ENCODE data around the gene SEMA5A. TPM values are rescaled to one million over a fixed set of nuclear protein-coding genes. Genes with fewer than 3 reads are reported as not detected.

The SEMA5A gene
- total and polyA plus RNA-seq, 2 of the 8 experiments (the other 6 are each of a cell fraction or from before 2014, with no cell fraction given), result 5.3 to 8.9 TPM

GRCh38 chr5:9431151-9431495 lies 114.8 kb downstream of the SEMA5A start:
- H3K4ac ChIP-seq (replicated peaks; ENCODE audit: insufficient read length, low read depth, low read length), result no peak overlapping the region
- POLR2A ChIA-PET (ENCODE audit: partially characterized antibody), result no interaction called here
- no peak overlapping the region for H3K18ac ChIP-seq (ENCODE audit: extremely low read depth, low read length)
- no peak overlapping the region for H3K4me3 ChIP-seq (ENCODE audit: extremely low read depth in 1 of 4, insufficient read depth in 2 of 4, low read depth in 3 of 4, low read length in 4 of 4)
- no peak overlapping the region for H3K56ac ChIP-seq (replicated peaks; ENCODE audit: insufficient read length, low read depth, low read length)
- H2BK20ac ChIP-seq (ENCODE audit: low read length), result no peak overlapping the region
- no peaks in the 10 kb centered on the region for H3K36me3 ChIP-seq (ENCODE audit: control insufficient read depth in 2 of 4, insufficient read depth in 4 of 4, low read length in 3 of 4)
- H3K27ac ChIP-seq (ENCODE audit: low read depth, low read length), result no peak overlapping the region
- H3K9me3 ChIP-seq (ENCODE audit: insufficient read depth in 2 of 2, low read depth in 1 of 2, low read length in 1 of 2), result no peaks in the 10 kb centered on the region
- H3K9ac ChIP-seq (replicated peaks in 1 of 4; ENCODE audit: extremely low read depth in 1 of 4, low read depth in 3 of 4, low read length in 3 of 4), result no peak overlapping the region
- H4K8ac ChIP-seq (ENCODE audit: extremely low read depth, insufficient read depth, low read length), result no peak overlapping the region
- no peaks in the 10 kb centered on the region for H3K79me2 ChIP-seq (ENCODE audit: control insufficient read depth in 1 of 2, insufficient read depth in 2 of 2, low read length in 2 of 2)
- H2AK5ac ChIP-seq (ENCODE audit: low read depth, low read length), result no peak overlapping the region
- no peak for FAIRE-seq
- no peaks in the 10 kb centered on the region for H4K20me1 ChIP-seq (replicated peaks in 1 of 2; ENCODE audit: control insufficient read depth in 1 of 2, insufficient read depth in 2 of 2, low read length in 2 of 2)
- H3K4me2 ChIP-seq (ENCODE audit: insufficient read depth in 1 of 2, low read depth in 2 of 2, low read length in 2 of 2), result no peak overlapping the region
- no peak overlapping the region for H2AFZ ChIP-seq (ENCODE audit: low read length)
- peaks cover 0 to 7% (median 3%) of the 10 kb centered on the region in 4 experiments; a peak in 5 of 7 replicates for H3K4me1 ChIP-seq (replicated peaks in 1 of 4; ENCODE audit: control insufficient read depth in 3 of 4, insufficient read depth in 4 of 4, low read length in 3 of 4)
- no peak overlapping the region for H2BK5ac ChIP-seq (ENCODE audit: low read depth, low read length)
- H2BK15ac ChIP-seq (ENCODE audit: low read length), result no peak overlapping the region
- H2BK120ac ChIP-seq (replicated peaks; ENCODE audit: low read depth, low read length), result no peak overlapping the region
- no peak overlapping the region for H2BK12ac ChIP-seq (ENCODE audit: low read depth, low read length)
- no peak overlapping the region for H3K23ac ChIP-seq (ENCODE audit: insufficient read length)
- no peak overlapping the region for H3K14ac ChIP-seq (ENCODE audit: insufficient read length)
- H4K91ac ChIP-seq (replicated peaks; ENCODE audit: insufficient read length, low read length), result no peak overlapping the region
- DNase-seq (ENCODE audit: low read depth in 1 of 2, low spot score in 2 of 2), result no peak
- CTCF ChIA-PET (ENCODE audit: partially characterized antibody), result interaction anchor here (0.6 kb wide), 1 partner anchor 19 kb away, joined by 5 read pairs; no protein-coding TSS in a partner anchor
- H3K79me1 ChIP-seq (ENCODE audit: low read depth, low read length), result no peaks in the 10 kb centered on the region
- H4K5ac ChIP-seq (ENCODE audit: insufficient read length, low read depth, low read length), result no peak overlapping the region
- H3K23me2 ChIP-seq (ENCODE audit: low read depth, low read length), result no peaks in the 10 kb centered on the region
- H3K27me3 ChIP-seq (replicated peaks in 1 of 4; ENCODE audit: control insufficient read depth in 3 of 4, extremely low read depth in 1 of 4, insufficient read depth in 3 of 4, low read length in 3 of 4), result no peaks in the 10 kb centered on the region
- TF ChIP-seq HDAC2 (IDR thresholded peaks at IDR 0.05; ENCODE audit: borderline replicate concordance in 1 of 2, low read depth in 2 of 2, low read length in 2 of 2) (no peak), PHF8 (conservative IDR thresholded peaks at IDR 0.05; ENCODE audit: low read depth, low read length) (no peak), SIX5 (IDR thresholded peaks at IDR 0.05; ENCODE audit: low read depth, low read length) (no peak), TBP (IDR thresholded peaks at IDR 0.05; ENCODE audit: low read depth, low read length) (no peak), MAX (IDR thresholded peaks at IDR 0.05) (no peak), SRF (IDR thresholded peaks at IDR 0.05; ENCODE audit: low read depth, low read length) (no peak), EGR1 (IDR thresholded peaks at IDR 0.05; ENCODE audit: borderline replicate concordance, low read depth, low read length) (no peak), BCL11A (IDR thresholded peaks at IDR 0.05; ENCODE audit: low read depth in 2 of 2, low read length in 2 of 2) (no peak), CHD1 (IDR thresholded peaks at IDR 0.05; ENCODE audit: low read depth, low read length) (no peak), CREB1 (IDR thresholded peaks at IDR 0.05) (no peak), RBBP5 (IDR thresholded peaks at IDR 0.05; ENCODE audit: borderline replicate concordance, low read depth, low read length) (no peak), SP1 (IDR thresholded peaks at IDR 0.05; ENCODE audit: low read depth, low read length) (no peak), CHD2 (IDR thresholded peaks at IDR 0.05; ENCODE audit: low read length) (no peak), TEAD4 (IDR thresholded peaks at IDR 0.05; ENCODE audit: low read depth, low read length) (no peak), FOSL1 (IDR thresholded peaks at IDR 0.05; ENCODE audit: insufficient read depth, low read depth, low read length) (no peak), TCF12 (IDR thresholded peaks at IDR 0.05; ENCODE audit: low read depth, low read length) (no peak), GABPA (IDR thresholded peaks at IDR 0.05; ENCODE audit: borderline replicate concordance, insufficient read depth, low read length) (no peak)

Measured in H1 (cell line).